Heart left ventricle (tissue), 13 donors: ENCODE measurements around the gene MKI67.

Experiments
- POLR2A ChIP-seq, 2 donors: fragments of 450-650 bp; IDR thresholded peaks; one replicate each; pipeline ENCODE4 v1.6.1; 2017; ENCODE audit warnings: antibody characterized with exemption in 2 of 2, mild to moderate bottlenecking in 2 of 2, moderate library complexity in 2 of 2
- TF ChIP-seq, protein P1 (sequence below), 12 donors: fragments of 200-600 bp; sonication (generic) in 4 of 12; IDR thresholded peaks; one replicate each; pipeline versions ENCODE4 v1.5.0 to v1.8.0; 2018 to 2022; ENCODE audit warnings: antibody characterized with exemption in 12 of 12, mild to moderate bottlenecking in 5 of 12
- donor health status: ischemic (EF 13 %, LVEDD 7.1; RV severe dilation, severe dysfunction).
- donor health status: DM: no; HTN: yes; CAD: no.
- donor health status: DM: no; HTN: no; CAD: no.
- donor health status: ischemic (EF 25% LVEDD 6.9; RV normal size, moderate dysfunction).
- donor health status: ischemic (EF 25% LVEDD 5.7; RV mildly dilated, moderate dysfunction).
- donor health status: ischemic (EF 35%, LVEDD 5.7; RV mildly dilated, moderate dysfunction).
- donor health status: nonischemic (EF 11% LVEDD 7.7; RV severe dilation, severe dysfunction).
- donor health status: DM: yes; HTN: yes; CAD: no.
- donor health status: PGD.
- donor health status: ischemic (EF 29% LVEDD 5.4; RV normal size, mild dysfunction).
- donor health status: nonischemic (EF 23%, LVEDD 6.1; RV moderate dilation, normal function).

GRCh38 chr10:128124813-128125403 lies 1.3 kb downstream of the MKI67 start:
- no peak for TF ChIP-seq POLR2A (IDR thresholded peaks at IDR 0.05)
- TF ChIP-seq, protein P1, sequence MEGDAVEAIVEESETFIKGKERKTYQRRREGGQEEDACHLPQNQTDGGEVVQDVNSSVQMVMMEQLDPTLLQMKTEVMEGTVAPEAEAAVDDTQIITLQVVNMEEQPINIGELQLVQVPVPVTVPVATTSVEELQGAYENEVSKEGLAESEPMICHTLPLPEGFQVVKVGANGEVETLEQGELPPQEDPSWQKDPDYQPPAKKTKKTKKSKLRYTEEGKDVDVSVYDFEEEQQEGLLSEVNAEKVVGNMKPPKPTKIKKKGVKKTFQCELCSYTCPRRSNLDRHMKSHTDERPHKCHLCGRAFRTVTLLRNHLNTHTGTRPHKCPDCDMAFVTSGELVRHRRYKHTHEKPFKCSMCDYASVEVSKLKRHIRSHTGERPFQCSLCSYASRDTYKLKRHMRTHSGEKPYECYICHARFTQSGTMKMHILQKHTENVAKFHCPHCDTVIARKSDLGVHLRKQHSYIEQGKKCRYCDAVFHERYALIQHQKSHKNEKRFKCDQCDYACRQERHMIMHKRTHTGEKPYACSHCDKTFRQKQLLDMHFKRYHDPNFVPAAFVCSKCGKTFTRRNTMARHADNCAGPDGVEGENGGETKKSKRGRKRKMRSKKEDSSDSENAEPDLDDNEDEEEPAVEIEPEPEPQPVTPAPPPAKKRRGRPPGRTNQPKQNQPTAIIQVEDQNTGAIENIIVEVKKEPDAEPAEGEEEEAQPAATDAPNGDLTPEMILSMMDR (IDR thresholded peaks at IDR 0.05) = no peak
